MCF 10A (cell line): ENCODE measurements around the gene CTAGE9. TPM values are rescaled to one million over a fixed set of nuclear protein-coding genes. Genes with fewer than 3 reads are reported as not detected.

Experiments used
- BruUV-seq: library from RNA; stranded (reverse); fragments of 400-500 nt; replicated peaks from 2 replicates; lab custom pipeline; 2021; lab: Mats Ljungman, UMichigan
- CTCF ChIA-PET: fragments of 300-600 bp; sonication (Branson Sonifier 250); formaldehyde crosslinking; extraction: SDS; loops from one replicate; lab custom pipeline; 2021; ENCODE audit warnings: antibody characterized with exemption, inconsistent platforms; lab: Yijun Ruan, JAX
- POLR2A ChIA-PET: fragments of 300-600, 350-650 bp; sonication (Branson Sonifier 250); formaldehyde crosslinking; extraction: SDS; loops from one replicate; lab custom pipeline; 2020; ENCODE audit warnings: antibody characterized with exemption, inconsistent platforms; lab: Yijun Ruan, JAX
- DNase-seq: peaks from one replicate; pipeline ENCODE4 v3.0.0-alpha.2; 2018; ENCODE audit not compliant: unreplicated experiment
- H3K27ac Mint-ChIP-seq: one replicate; pipeline ENCODE4 v1.8.0; 2022; ENCODE audit warnings: mild to moderate bottlenecking, low read depth, mixed read lengths; ENCODE audit not compliant: unreplicated experiment
- H3K27me3 Mint-ChIP-seq: one replicate; pipeline ENCODE4 v1.8.0; 2022; ENCODE audit warnings: mixed read lengths; ENCODE audit not compliant: insufficient read depth, unreplicated experiment
- H3K36me3 Mint-ChIP-seq: one replicate; pipeline ENCODE4 v1.8.0; 2022; ENCODE audit warnings: mild to moderate bottlenecking, moderate library complexity, mixed read lengths; ENCODE audit not compliant: insufficient read depth, unreplicated experiment
- H3K4me1 Mint-ChIP-seq: one replicate; pipeline ENCODE4 v1.8.0; 2022; ENCODE audit warnings: mixed read lengths; ENCODE audit not compliant: insufficient read depth, unreplicated experiment
- H3K4me3 Mint-ChIP-seq: one replicate; pipeline ENCODE4 v1.8.0; 2022; ENCODE audit warnings: mild to moderate bottlenecking, moderate library complexity, mixed read lengths; ENCODE audit not compliant: unreplicated experiment
- H3K9me3 Mint-ChIP-seq: one replicate; pipeline ENCODE4 v1.8.0; 2022; ENCODE audit warnings: mixed read lengths; ENCODE audit not compliant: unreplicated experiment
- CTCF ChIP-seq: fragments of 200-600 bp; IDR thresholded peaks from one replicate; pipeline ENCODE4 v1.8.0; 2022; ENCODE audit warnings: antibody characterized with exemption, mild to moderate bottlenecking; ENCODE audit not compliant: unreplicated experiment
- intact Hi-C: fragments of 100-400 bp; cut with micrococcal nuclease; formaldehyde crosslinking; loops from 2 replicates; pipeline ENCODE4 v1.14.1; 2022
- total RNA-seq: library from RNA; stranded (reverse); gene quantifications from 2 replicates; pipeline ENCODE4 v1.2.3, GENCODE V29; 2022

Gene CTAGE9
- total RNA-seq, 1 experiment from 2014 or later, result not detected

GRCh38 chr6:131728296-131728939, 17.6 kb upstream of the CTAGE9 start:
- H3K4me1 Mint-ChIP-seq, result peaks cover 3% of the 10 kb centered on the region
- BruUV-seq, result no TSS peak
- CTCF ChIA-PET, result interaction anchor here (2.9 kb wide), 1 partner anchor 33 kb away, joined by 15 read pairs; no protein-coding TSS in a partner anchor
- TF ChIP-seq CTCF, result no peak
- POLR2A ChIA-PET, result interaction anchor here (0.7 kb wide), 1 partner anchor 9 kb away, joined by 3 read pairs; no protein-coding TSS in a partner anchor
- no peak overlapping the region for H3K4me3 Mint-ChIP-seq
- H3K27ac Mint-ChIP-seq, result no peak overlapping the region
- no peak for DNase-seq
- H3K9me3 Mint-ChIP-seq, result no peaks in the 10 kb centered on the region
- intact Hi-C loops, result no loop called here
- H3K36me3 Mint-ChIP-seq, result no peaks in the 10 kb centered on the region
- H3K27me3 Mint-ChIP-seq, result no peaks in the 10 kb centered on the region

GRCh38 chr6:131727868-131728267, 17.1 kb upstream of the CTAGE9 start:
- no peak overlapping the region for H3K27ac Mint-ChIP-seq
- H3K27me3 Mint-ChIP-seq, result no peaks in the 10 kb centered on the region
- TF ChIP-seq CTCF, result no peak
- ChIA-PET POLR2A (interaction anchor here (0.7 kb wide), 1 partner anchor 10 kb away, joined by 3 read pairs; no protein-coding TSS in a partner anchor), CTCF (interaction anchor here (0.9 to 2.9 kb wide), 2 partner anchors 9 to 32 kb away, joined by 5 to 15 read pairs; no protein-coding TSS in a partner anchor)
- no peaks in the 10 kb centered on the region for H3K36me3 Mint-ChIP-seq
- H3K4me3 Mint-ChIP-seq, result no peak overlapping the region
- no peak for DNase-seq
- no peaks in the 10 kb centered on the region for H3K4me1 Mint-ChIP-seq
- no TSS peak for BruUV-seq
- intact Hi-C loops, result no loop called here
- no peaks in the 10 kb centered on the region for H3K9me3 Mint-ChIP-seq

- H3K27ac Mint-ChIP-seq, result no peak overlapping the region
- no peaks in the 10 kb centered on the region for H3K27me3 Mint-ChIP-seq
- no peaks in the 10 kb centered on the region for H3K9me3 Mint-ChIP-seq
- ChIA-PET CTCF (interaction anchor here (0.9 to 2.9 kb wide), 2 partner anchors 9 to 32 kb away, joined by 5 to 15 read pairs; no protein-coding TSS in a partner anchor), POLR2A (no interaction called here)
- intact Hi-C loops, result no loop called here
- no peaks in the 10 kb centered on the region for H3K4me1 Mint-ChIP-seq
- DNase-seq, result no peak
- no peak overlapping the region for H3K4me3 Mint-ChIP-seq
- BruUV-seq, result no TSS peak
- TF ChIP-seq CTCF, result no peak
- no peaks in the 10 kb centered on the region for H3K36me3 Mint-ChIP-seq
Observed at GRCh38 chr6:131727467-131727866, 16.6 kb upstream of the CTAGE9 start.

GRCh38 chr6:131724114-131724513, 13.3 kb upstream of the CTAGE9 start:
- no peak for TF ChIP-seq CTCF

More at GRCh38 chr6:131724114-131724513, 13.3 kb upstream of the CTAGE9 start:
- BruUV-seq, result no TSS peak
- Mint-ChIP-seq H3K27ac (no peak overlapping the region), H3K4me1 (no peaks in the 10 kb centered on the region), H3K9me3 (no peaks in the 10 kb centered on the region), H3K27me3 (no peaks in the 10 kb centered on the region), H3K4me3 (no peak overlapping the region), H3K36me3 (no peaks in the 10 kb centered on the region)
- CTCF ChIA-PET, result interaction anchor here (0.5 to 1.2 kb wide), 6 partner anchors 8 to 456 kb away, joined by 3 to 4 read pairs (median 3); no protein-coding TSS in a partner anchor
- intact Hi-C loops, result no loop called here
- POLR2A ChIA-PET, result no interaction called here
- no peak for DNase-seq
